HG02798 (cell line): ENCODE data around the gene MAGI3.

Experiments used
- ATAC-seq: cut with Tn5 transposase; IDR thresholded peaks from one replicate; pipeline ENCODE4 v1.9.1; 2021; ENCODE audit warnings: mild to moderate bottlenecking; ENCODE audit not compliant: unreplicated experiment, poor library complexity

The MAGI3 gene

DNA sequence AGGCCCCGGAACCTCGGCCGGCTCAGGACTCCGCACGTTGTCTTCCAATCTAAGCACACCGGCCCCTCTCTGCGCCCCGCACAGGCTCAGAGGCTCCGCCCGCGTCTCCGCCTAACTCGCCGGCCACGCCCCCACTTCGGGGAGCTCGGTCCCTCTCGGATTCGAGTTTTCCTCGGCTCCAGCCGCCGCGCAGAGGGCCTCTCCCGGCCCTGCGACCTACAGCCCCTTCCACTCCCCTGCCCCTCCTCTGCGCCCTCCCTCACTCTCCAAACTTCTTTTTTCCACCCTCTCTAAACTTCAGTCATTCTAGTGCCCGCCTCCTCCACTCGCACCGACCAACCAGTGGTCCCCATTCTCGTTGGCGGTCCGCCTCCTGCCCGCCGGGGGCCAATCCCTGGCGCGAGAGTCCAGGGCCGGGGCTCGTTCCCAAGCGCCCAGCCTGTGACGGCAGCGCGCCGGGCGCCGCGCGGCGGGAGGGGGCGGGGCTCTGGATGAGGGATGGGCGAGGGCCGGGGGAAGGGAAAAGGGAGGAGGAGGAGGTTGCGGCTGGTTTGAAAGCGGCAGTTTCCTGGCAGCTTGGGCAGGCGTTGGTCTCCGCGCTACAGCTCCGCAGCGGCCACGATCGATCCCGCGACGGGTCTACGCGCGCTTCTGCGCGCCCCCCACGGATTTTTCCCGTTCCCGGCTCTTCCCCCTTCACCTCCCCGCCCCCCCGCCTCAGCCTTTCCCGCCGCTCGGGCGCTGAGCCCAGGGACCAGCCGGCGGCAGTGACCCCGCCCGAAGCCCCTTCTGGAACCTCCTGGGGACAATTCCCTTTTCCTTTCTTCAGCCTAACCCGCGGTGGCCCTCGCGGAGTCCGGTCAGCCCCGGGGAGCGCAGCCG is at the start of gene MAGI3:
Gene MAGI3 (plus strand): TSS at position 563 of the 882 bp plus-strand sequence. CDS start 519 bp downstream, outside the sequence.
- ATAC-seq: peak; percentile 100

DNA sequence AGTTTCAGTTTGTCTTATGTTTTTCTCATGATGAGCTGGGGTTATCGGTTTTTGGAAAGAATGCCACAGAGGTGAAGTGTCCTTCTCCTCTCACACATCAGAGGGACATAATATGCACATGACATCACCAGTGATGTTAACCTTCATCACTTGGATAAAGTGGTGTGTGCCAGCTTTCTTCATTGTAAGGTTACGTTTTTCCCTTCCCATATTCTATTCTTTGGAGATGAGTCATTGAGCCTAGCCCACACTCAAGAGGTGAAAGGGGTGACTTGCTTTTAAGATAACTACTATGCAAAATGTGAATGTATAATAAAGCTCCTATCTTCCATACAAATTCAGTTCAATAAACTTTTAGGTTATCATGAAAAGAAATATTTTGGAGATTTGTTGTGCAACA is 36.7 kb upstream of the MAGI3 start:
- ATAC-seq: no peak

DNA sequence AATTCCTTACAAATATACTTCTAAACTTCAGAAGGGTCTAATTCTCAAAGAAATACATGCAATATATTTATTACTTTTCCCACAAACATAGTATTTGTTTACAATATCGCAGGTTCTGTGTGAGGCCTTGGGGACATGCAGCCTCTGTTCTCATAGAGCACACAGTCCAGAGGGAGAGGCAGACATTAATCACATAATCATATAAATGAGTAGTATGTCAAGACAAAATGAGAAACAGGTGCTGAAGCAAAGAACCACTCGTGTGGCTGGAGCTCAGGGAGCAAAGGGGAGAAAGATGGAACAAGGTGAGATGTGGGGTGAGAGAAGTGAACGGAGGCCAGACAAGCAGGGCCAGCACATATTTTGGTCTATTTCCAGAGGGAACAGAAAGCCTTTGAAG is 26.4 kb upstream of the MAGI3 start:
- no peak for ATAC-seq

DNA sequence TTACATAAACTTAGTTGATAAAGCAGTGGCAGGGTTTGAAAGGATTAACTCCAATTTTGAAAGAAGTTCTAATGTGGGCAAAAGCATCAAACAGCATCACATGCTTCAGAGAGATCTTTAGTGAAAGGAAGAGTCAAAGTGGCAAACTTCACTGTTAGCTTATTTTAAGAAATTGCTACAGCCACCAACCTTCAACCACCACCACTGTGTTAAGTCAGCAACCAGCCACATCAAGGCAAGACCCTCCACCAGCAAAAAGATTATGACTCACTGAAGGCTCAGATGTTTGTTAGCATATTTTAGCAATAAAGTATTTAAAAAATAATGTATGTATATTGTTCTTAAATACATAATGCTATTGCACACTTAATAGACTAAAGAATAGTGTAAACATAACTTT is 21.3 kb upstream of the MAGI3 start:
- ATAC-seq: no peak

DNA sequence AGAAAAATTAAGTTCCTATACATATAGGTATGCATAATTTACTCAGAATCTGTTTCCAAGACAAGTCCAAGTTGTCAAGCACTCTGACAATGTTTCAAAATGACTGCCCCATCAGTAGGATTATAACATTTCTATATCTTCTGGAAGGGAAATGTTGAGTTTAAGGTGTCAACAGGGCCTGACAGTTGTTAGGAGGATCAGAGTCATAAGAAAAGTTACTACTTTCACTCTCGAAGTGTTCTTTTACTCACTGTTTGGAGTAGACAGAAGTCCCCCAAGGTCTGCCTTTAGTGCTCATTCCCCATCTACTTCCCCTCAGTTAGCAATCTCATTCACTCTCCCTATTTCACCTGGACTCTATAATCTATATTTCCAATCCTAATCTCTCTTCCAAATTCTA is 20.6 kb upstream of the MAGI3 start:
- ATAC-seq: no peak

DNA sequence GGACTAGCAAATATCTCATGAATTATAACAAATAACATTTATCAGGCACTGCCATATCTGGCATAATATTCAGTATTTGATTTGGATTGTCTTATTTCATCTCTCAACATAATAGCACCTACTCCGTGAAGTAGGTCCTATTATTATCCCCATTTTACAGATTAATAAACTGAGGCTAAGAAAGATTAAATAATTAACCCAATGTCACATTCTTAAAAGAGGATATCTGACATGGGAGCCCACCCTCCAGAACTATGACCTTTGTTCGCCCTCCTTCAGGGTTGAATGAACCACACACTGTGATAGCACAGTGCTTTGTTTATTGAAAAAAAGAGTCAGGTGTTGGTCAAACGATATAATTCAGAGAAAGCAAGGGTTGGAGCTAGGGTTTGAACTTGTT is 19.4 kb upstream of the MAGI3 start:
- ATAC-seq: no peak

DNA sequence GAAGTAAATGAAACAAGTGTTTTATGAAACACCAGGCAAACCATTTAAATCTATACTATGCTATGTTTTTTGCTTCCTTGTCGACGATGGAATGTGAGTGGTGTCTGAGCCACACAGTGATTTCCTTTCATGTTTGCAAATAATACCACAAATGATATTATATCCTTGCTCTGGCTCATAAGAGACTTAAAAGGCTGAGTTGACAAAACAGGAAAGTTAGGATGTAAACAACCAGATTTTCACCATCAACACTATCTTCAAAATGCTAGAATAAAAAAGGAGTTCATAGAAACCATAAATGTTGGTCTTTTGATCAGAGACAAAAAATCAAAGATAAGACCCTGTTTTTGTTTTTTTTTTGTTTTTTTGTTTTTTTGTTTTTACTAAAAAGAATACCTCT is 17.8 kb upstream of the MAGI3 start:
- no peak for ATAC-seq

DNA sequence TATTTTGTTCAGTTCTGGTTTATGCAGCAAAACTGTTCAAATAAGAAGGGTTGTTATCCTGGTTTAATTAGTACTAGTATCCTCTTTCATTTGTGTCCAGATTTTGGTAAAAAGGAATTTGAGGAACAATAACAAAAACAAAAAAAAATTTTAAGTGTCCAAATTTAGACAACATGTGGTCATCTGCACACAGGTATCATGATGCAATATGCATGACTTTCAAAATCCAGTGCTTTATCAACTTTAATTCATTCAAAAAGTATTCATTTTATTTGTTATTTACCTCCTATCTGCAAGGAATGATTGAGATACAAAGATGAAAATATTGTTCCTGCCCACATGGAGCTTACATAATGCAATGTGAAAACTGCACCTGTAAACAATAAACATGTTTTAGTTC is 16.7 kb upstream of the MAGI3 start:
- no peak for ATAC-seq

DNA sequence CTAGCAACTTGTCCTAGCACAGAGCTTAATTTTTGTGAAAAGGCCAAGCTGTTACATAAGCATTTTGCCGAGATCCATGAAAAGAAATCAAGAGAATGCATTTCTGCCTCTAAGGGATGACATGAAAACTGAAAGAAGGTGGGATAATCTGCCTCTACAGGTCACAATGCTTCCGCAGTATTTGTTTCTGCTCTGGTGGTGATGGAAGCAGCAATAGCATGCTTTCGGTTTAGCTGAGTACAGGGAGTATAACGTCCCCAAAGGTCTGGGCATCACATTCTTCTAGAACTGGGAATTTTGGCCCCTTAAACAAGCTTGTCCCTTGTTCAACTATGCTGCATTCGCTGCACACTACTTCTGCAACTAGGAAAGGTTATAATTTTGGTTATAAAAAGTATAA is 14.4 kb upstream of the MAGI3 start:
- no peak for ATAC-seq

DNA sequence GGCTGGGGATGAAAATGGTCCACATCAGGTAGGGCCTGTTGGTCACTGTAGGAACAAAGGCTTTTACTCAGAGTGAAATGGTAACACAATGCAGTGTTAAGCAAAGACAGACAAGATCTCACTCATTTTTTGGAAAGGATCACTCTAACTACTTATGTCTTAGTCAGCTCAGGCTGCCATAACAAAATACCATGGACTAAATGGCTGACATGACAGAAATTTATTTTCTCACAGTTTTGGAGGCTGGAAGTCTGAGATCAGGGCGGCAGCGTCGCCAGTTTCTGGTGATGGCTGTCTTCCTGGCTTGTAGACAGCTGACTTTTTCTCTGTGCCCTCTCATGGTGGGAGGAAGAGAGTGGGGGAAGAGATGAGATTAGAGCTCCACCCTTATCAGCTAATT is 10.2 kb upstream of the MAGI3 start:
- ATAC-seq: no peak

DNA sequence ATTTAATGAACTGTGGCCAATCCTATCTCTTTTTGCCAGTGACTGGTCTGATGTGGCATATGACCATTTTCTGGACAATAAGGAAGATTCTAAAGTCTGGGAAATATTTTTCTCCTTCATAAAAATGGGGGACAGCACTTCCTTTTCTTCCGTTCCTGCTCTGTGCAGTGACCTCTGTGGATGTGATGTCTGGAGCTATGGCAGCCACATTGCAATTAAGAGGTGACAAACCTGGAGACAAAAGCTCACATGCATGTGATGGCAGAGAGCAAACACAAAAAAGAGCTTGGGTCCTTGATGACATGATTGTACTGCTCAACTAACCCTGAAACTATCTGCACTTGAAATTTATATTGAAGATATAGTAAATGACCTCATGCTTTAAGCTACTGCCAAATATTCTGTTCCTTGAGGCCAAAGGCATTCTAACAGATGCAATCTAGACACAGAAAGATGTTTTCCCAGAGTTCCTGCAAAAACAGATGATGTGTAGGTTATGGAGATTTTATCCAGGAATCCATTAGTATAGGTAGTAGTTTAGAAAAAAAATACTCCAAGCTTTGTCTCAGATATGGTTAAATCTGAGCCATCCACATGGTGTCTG is 2.2 kb upstream of the MAGI3 start:
- ATAC-seq: no peak

DNA sequence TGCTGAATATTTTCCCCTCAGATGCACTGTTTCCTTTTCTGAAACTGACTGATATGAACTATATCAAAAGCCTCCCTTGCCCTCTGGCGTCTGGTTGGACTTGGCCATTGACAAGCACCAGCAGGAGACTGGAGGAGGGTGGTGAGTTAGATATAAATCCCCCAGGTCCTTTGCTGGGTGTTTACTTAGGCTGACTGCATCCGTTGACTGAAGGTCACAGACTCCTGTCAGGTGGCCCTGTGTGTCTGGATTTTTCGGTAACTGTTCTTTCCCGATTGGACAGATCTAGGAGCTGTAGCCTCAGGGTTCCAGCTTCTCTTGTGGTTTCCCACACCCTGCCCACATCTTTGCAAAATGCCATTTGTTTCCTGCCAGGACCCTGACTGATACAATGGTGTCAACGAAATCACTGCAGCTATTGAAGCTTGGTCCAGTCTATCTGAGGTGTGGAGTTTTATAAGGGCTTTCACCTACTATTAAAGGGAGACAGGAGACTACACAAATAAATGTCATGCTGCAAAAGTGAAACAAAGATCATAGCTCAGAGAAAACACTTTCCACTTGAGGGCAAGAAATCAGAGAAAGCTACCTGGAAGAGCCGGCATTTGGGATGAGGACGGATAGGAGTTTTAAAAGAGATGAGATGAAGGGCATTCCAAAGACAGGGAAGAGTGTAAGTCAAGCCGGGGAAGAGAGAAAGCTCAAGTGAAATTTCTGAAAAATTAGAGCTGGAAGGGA is 1.5 kb upstream of the MAGI3 start:
- no peak for ATAC-seq

DNA sequence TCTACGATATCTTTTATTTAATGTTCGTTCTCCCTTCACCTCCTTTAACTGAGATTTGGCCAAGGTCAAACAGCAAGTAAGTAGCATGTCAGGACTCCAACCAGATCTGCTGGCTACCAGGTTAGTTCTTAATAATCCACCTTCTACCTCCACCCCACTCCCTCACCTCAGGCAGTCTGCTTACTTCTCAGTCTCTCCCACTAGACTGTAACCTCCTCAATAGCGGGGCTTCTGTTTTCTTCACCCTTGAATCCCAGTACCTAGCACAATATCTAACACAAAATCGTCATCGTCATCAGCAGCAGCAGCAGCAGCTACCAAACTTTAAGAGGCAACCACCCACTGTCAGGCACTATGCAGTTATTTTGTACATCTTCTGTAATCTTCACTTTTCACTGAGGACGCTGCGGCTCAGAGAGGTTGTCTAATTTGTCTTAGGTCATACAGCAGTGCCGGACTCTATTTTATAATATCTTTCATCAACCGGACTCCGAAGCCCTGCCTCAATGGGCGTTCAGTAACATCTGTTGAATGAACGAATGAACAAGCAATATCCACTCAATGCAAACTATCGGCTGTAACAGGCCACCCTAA is 859 bp upstream of the MAGI3 start:
- ATAC-seq: no peak

DNA sequence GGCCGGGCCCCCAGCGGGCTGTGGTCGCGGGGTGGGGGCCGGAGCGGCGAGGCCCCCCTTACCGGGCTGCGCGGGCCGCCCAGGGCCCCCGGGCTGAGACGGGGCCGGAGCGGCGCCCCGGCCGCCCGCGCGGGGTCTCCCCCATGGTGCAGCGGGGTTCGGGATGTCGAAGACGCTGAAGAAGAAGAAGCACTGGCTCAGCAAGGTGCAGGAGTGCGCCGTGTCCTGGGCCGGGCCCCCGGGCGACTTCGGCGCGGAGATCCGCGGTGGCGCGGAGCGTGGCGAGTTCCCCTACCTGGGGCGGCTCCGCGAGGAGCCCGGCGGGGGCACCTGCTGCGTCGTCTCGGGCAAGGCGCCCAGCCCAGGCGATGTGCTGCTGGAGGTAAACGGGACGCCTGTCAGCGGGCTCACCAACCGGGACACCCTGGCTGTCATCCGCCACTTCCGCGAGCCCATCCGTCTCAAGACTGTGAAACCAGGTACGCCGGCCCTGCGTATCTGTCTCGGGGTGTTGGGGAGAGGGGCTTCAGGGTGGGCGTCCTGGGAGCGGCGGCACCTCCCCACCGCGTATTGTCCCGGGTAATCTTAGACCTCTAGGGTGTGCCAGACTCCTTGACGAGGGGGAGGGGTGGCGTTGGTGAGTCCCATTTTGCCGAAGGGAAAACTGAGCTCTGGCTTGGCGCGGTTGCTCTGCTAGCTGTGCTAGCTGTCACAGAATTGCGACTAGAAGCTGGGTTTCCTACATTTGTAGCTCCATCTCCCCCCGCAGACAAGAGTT is 745 bp downstream of the MAGI3 start:
- no peak for ATAC-seq

DNA sequence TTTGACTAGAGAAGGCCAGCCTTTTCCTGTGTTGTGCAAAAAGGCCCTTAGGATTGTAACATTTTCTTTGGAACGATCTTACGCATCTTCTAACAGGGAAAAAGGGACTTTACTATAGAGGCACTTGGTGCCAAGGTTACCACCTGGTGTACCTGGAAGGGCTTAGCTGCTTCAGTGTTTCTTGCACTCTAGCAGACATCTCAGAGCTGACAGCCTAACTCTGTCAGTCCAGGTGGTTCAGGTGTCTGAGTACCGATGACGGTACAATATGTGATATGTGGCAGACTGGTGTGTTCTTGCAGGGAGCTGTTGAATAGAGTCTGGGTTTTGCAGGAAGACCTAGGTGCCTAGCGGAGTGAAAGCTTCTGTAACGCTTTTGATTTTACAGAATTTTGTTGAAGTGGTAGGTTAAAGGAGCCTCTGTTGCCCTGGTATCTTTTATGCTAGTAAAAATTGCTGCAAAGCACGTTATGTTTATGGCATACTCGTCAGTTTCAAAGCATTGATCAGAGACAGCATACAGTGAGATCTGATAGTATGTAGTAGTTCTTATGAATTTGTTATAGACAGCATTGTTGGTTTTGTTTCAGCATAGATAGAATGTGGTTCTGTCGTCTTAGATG is 1.4 kb downstream of the MAGI3 start:
- ATAC-seq: no peak

DNA sequence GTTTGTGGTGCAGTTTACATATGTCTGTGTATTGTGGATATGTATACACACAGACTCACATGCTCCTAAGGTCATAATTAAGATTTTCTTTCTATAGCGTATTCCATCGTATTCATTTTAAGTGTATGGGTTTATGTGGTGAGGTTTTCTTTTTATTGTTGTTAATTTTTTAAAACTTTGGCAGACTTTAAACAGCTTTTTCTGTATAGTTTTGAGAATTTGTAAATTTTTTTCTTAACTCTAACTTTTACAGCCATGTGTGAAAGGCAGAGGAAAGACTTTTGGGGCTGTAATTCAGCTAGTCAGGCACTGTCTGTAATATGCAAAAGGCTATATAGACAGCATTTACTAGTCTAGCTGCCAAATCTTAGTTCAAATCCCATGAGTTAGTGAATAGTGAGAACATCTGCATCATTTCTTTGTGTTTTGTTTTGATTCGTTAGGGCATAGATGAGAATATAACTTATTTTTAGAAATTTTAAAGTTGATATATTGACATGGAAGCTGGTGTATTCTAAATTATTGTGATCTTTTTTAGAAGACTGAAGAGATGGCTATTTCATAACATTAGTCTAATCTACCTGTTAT is 2.3 kb downstream of the MAGI3 start:
- no peak for ATAC-seq

DNA sequence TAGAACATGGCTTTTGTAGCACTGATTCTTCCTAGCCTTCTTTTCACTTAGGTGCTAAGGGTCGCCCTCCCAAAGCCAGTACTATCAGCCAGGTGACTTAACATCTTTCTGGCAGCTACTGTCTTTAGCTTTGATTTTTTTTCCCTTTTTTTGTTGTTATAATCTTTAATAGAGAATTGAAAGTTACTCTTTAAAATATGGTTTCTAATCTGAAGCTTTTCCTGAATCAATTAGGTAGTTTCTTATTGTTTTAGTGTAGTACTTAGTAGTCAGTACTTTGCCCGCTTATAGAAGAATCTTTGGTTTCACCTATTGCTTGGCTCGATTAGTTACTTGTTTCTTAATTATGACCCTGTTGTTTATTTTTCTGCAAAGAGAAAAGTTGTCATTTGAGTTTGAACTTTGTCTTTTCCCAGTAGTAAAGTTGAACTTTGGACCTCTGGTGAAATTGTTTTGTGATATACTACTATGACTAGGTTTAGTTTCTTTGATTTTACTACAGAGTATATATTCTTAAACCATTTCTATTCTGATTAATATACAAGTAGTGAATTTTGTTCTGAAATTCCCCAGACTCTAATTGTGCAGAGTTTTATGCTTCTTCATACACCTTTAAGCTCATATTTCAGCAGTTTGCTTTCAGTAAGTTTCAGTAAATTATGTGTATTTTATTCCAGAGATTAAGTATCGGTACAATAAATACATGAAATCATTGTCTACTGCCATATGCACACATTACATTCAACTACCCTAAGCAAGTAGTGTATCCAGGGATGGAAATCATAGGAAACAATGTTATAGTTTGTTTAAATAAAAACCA is 3.9 kb downstream of the MAGI3 start:
- ATAC-seq: no peak

DNA sequence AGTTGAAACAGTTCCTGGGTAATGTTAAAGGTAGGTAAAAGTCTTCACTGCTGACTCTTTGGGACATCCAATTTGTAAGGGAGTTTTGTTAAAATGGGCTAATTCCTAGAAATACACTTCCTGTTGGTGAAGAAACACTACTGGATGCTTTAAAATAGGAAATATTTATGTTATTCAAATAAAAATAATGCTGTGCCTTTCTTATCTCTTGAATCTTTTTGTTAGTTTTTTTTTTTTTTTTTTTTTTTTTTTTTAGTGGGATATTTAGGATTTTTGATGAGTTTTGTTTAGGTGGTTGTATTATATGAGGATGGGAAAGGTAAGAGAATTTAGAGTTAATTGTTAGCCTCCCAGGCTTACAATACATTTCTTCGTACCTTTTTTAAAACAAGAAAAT is 4.5 kb downstream of the MAGI3 start:
- ATAC-seq: no peak

DNA sequence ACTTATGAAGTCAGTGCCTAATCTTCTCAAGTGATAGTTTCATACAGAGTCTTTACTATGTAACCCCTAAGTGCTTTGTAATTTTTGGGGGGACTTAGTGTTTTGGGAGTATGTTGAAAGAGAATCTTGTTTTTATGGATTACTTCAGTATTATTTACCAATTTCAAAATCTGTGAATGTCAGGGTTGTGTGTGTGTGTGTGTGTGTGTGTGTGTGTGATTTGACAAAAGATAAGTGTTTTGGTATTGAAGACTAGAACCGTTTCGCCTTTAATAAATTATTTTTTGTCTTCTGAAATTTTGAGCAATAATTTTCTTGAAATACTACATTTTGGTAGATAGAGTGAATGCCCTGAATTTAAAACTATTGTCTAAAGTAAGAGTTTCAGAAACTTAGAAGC is 5.8 kb downstream of the MAGI3 start:
- ATAC-seq: no peak
